Glutamatergic neuron (in vitro differentiated cells): ENCODE results near the gene COMMD4. TPM values are rescaled to one million over a fixed set of nuclear protein-coding genes. Genes with fewer than 3 reads are reported as not detected.
"Not testable (repeated sequence)": the region's sequence is repeated elsewhere in the genome, so short reads cannot be mapped to it uniquely, and the experiment has no call there.

Source experiments
- DNase-seq: peaks from one replicate; pipeline ENCODE4 v3.0.0; 2022
- H3K27ac Mint-ChIP-seq: one replicate; pipeline ENCODE4 v1.8.0; 2020; ENCODE audit warnings: mild to moderate bottlenecking, mixed read lengths, inconsistent platforms; ENCODE audit not compliant: unreplicated experiment
- H3K27me3 Mint-ChIP-seq: one replicate; pipeline ENCODE4 v1.8.0; 2020; ENCODE audit warnings: mild to moderate bottlenecking, moderate library complexity, mixed read lengths, inconsistent platforms; ENCODE audit not compliant: unreplicated experiment
- H3K36me3 Mint-ChIP-seq: one replicate; pipeline ENCODE4 v1.8.0; 2020; ENCODE audit warnings: mild to moderate bottlenecking, mixed read lengths, inconsistent platforms; ENCODE audit not compliant: unreplicated experiment
- H3K4me1 Mint-ChIP-seq: one replicate; pipeline ENCODE4 v1.8.0; 2020; ENCODE audit warnings: mild to moderate bottlenecking, low read depth, mixed read lengths, inconsistent platforms; ENCODE audit not compliant: unreplicated experiment
- H3K4me3 Mint-ChIP-seq: one replicate; pipeline ENCODE4 v1.8.0; 2020; ENCODE audit warnings: mild to moderate bottlenecking, mixed read lengths, inconsistent platforms; ENCODE audit not compliant: unreplicated experiment
- H3K9me3 Mint-ChIP-seq: one replicate; pipeline ENCODE4 v1.8.0; 2020; ENCODE audit warnings: mild to moderate bottlenecking, moderate library complexity, mixed read lengths, inconsistent platforms; ENCODE audit not compliant: unreplicated experiment
- total RNA-seq: library from RNA; stranded (reverse); fragmentation: NEBNext Ultra II Directional; extraction: Animal tissue kit (Norgen Biotek cat#: 25700); gene quantifications from one replicate; pipeline ENCODE4 v1.2.1, GENCODE V29; 2021; ENCODE audit not compliant: unreplicated experiment
- TF ChIP-seq, protein P1 (sequence below): fragments of 200-600 bp; sonication (generic); IDR thresholded peaks from one replicate; pipeline ENCODE4 v1.5.0; 2021; ENCODE audit not compliant: partially characterized antibody, unreplicated experiment

The COMMD4 gene
- total RNA-seq, 1 donor from 2014 or later: 66.2 TPM

DNA sequence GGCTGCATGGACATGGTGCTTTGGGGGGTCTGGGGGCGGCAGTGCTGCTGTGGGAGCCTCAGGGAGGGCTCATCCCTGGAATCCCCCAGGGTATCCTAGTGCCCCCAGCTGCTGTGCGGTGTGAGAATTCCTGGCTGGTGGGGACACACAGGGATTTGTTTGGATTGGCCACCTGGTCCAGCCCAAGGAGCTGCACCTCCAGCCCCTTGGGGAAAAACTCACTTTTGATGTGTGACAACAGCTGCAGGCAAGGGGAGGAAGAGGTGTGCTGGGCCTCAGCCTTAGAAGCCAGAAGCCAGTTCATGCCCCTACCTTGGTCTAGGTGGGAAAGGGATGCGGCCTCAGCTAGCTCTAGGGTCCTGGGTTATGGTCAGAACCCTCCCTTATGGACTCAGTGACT, 8.4 kb upstream of the COMMD4 start:
- H3K36me3 Mint-ChIP-seq: no peaks in the 10 kb centered on the region
- TF ChIP-seq, protein P1, sequence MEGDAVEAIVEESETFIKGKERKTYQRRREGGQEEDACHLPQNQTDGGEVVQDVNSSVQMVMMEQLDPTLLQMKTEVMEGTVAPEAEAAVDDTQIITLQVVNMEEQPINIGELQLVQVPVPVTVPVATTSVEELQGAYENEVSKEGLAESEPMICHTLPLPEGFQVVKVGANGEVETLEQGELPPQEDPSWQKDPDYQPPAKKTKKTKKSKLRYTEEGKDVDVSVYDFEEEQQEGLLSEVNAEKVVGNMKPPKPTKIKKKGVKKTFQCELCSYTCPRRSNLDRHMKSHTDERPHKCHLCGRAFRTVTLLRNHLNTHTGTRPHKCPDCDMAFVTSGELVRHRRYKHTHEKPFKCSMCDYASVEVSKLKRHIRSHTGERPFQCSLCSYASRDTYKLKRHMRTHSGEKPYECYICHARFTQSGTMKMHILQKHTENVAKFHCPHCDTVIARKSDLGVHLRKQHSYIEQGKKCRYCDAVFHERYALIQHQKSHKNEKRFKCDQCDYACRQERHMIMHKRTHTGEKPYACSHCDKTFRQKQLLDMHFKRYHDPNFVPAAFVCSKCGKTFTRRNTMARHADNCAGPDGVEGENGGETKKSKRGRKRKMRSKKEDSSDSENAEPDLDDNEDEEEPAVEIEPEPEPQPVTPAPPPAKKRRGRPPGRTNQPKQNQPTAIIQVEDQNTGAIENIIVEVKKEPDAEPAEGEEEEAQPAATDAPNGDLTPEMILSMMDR: no peak

DNA sequence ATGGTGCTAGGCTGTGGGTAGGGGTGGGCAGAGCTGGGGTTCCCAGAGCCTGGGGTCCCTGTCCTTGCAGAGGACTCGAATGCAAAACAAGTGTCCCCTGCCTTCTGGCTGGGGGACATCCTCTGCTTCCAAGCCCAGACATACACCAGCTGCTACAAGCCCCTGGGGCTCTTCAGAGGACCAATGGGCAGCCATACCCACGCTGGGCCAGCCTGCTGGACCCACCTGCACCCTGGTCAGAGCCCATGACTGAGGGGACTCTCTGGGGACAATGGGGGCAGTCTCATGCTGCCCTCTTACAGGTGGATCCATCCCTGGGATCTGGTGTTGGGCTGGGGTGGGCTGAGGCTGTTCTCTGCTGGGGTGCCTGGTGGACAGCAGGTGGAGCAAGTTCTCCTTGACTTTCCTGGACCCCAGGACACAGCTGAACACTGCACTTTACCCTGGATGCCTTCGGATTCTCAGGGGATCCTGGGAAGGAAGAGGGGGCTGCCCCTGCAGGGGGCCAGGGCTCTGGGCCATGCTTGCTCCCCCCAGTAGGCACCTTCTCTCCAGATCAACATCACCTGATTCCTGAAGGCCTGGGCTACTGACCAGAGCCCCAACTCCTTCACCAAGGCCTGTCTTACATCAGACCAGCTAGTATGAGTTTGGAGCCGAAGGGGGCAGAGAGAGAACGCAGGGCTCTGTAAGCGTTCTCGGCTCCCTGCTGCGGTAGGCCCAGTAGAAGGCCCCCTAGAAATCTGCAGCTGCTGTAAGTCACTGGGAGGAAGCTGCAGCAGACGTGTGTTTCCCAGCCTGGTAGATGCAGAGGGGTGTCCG, 7.2 kb upstream of the COMMD4 start:
- Mint-ChIP-seq H3K27me3 (peaks cover 2% of the 10 kb centered on the region), H3K36me3 (no peaks in the 10 kb centered on the region), H3K27ac (no peak overlapping the region), H3K9me3 (no peaks in the 10 kb centered on the region), H3K4me3 (no peak overlapping the region), H3K4me1 (no peaks in the 10 kb centered on the region)
- DNase-seq: no peak
- TF ChIP-seq, protein P1: no peak

More for the DNA sequence above, 8.4 kb upstream of the COMMD4 start:
- no peaks in the 10 kb centered on the region for H3K9me3 Mint-ChIP-seq
- no peak overlapping the region for H3K27ac Mint-ChIP-seq
- DNase-seq: no peak
- H3K4me1 Mint-ChIP-seq: no peaks in the 10 kb centered on the region
- no peak overlapping the region for H3K4me3 Mint-ChIP-seq
- H3K27me3 Mint-ChIP-seq: peaks cover 2% of the 10 kb centered on the region

DNA sequence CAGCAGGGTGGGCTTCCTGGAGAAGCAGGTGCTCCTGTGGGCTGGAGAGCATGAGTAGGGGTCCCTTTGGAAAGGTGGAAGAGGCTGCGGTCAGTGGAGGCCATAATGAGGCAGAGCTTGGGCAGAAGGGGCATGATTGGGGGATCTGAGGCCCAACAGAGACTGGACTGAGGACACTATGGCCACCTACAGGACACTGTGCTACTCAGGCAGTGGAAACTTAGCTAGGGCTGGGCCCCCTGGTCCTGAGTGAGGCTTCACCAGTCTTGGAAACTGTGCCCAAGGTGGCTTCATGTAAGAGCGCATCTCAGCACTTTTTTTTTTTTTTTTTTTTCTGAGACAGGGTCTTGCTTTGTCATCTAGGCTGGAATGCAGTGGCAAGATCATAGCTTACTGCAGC, 6.3 kb upstream of the COMMD4 start:
- H3K27me3 Mint-ChIP-seq: peaks cover 2% of the 10 kb centered on the region
- no peaks in the 10 kb centered on the region for H3K36me3 Mint-ChIP-seq
- DNase-seq: no peak
- H3K4me1 Mint-ChIP-seq: no peaks in the 10 kb centered on the region
- TF ChIP-seq, protein P1: no peak
- H3K4me3 Mint-ChIP-seq: no peak overlapping the region
- no peak overlapping the region for H3K27ac Mint-ChIP-seq
- no peaks in the 10 kb centered on the region for H3K9me3 Mint-ChIP-seq

DNA sequence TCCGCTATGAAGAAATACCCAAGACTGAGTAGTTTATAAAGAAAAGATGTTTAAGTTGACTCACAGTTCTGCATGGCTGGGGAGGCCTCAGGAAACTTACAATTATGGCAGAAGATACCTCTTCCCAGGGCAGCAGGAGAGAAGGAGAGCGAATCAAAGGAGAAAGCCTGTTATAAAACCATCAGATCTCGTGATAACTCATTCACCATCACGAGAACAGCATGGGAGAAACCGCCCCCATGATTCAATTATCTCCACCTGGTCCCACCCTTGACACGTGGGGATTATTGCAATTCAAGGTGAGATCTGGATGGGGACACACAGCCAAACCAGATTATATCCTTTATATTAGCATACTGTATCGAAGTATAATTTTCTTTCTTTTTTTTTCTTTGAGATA, 3.8 kb upstream of the COMMD4 start:
- H3K4me3 Mint-ChIP-seq, DNase-seq, H3K27ac Mint-ChIP-seq, H3K36me3 Mint-ChIP-seq, H3K4me1 Mint-ChIP-seq: not testable (repeated sequence)
- Mint-ChIP-seq H3K27me3 (peaks cover 10% of the 10 kb centered on the region), H3K9me3 (peaks cover 15% of the 10 kb centered on the region)

DNA sequence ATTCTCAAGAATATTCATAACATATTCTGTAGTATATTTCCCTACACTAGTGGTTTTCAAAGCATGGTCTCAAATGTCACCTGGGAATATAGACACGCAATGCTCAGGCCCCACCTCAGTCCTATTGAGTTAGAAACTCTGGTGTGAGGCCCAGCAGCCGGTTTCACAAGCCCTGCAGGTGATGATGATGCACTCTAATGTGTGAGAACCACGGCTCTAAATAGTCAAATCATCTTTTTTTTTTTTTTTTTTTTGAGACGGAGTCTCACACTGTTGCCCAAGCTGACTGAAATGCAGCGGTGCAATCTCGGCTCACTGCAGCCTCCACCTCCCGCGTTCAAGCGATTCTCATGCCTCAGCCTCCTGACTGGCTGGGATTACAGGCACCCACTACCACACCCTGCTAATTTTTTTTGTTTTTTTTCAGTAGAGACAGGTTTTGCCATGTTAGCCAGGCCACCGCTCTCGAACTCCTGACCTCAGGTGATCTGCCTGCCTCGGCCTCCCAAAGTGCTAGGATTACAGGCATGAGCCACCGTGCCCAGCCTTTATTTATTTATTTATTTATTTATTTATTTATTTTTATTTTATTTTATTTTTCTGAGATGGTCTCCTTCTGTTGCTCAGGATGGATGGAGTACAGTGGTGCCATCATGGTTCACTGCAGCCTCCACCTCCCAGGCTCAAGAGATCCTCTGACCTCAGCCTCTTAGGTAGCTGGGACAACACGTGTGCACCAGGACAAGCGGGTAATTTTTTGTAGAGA, 2.0 kb upstream of the COMMD4 start:
- peaks cover 10% of the 10 kb centered on the region for H3K27me3 Mint-ChIP-seq
- not testable (repeated sequence) for H3K4me3 Mint-ChIP-seq, H3K36me3 Mint-ChIP-seq, H3K4me1 Mint-ChIP-seq, H3K27ac Mint-ChIP-seq, DNase-seq
- H3K9me3 Mint-ChIP-seq: peaks cover 15% of the 10 kb centered on the region

DNA sequence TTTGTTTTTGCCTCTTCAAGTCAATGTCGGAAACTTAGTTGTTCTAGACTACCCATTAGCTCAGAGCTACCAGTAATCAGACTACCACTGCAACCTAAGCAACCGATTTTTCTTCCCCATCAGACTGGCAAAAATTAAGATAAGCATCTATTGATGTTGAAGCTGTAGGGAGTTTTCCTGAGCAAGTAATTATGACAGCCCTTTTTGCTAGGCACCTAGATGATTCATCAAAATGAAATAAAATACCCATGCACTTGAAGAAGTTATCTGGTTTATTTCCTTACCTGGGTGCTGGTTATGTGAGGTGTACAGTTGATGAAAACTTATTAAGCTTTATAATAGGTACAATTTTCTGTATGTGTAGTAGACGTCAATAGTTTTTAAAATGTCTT, 554 bp upstream of the COMMD4 start:
- Mint-ChIP-seq H3K9me3 (peaks cover 15% of the 10 kb centered on the region), H3K27ac (peak overlapping the region; percentile 81), H3K36me3 (no peaks in the 10 kb centered on the region), H3K4me1 (peaks cover 4% of the 10 kb centered on the region), H3K4me3 (peak overlapping the region; percentile 98), H3K27me3 (peaks cover 10% of the 10 kb centered on the region)
- TF ChIP-seq, protein P1: no peak
- no peak for DNase-seq
